ENCODE measurements around the gene BRME1. TPM values are rescaled to one million over a fixed set of nuclear protein-coding genes. Genes with fewer than 3 reads are reported as not detected.

Gene BRME1
- total and polyA plus RNA-seq, 2 of the 13 experiments (the other 11 are each of a cell fraction or from before 2014, with no cell fraction given), result 0.74 to 1.5 TPM

DNA sequence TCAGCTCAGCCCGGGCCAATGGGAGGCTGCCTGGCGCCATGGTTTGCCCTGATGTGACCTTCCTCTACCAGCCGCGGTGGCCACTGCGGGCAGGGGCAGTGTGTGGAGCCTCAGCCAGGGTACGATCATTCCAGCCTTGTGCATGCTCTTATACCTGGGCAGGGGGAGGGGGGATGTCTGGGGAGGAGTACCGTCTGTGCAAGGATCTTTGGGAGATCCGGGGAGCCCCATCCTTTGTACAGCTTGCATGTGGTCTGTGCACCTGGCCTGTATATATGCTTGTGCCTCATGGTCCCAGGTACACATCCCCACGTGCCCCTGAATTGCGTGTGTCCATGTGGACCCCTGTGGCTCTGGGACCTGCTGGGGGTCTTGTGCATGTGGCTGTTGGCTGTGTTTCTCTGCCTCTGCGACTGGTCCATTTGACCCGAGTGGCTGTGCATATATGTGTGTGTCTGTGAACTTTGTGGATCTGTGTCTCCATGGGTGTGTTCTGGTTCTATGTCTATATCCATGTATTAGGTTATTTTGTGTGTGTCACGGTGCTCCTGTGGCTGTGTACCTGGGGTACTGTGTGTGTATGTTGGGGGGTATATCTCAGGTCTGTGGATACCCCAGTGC, 41.8 kb downstream of the BRME1 start (continued):
- TF ChIP-seq, protein P1, sequence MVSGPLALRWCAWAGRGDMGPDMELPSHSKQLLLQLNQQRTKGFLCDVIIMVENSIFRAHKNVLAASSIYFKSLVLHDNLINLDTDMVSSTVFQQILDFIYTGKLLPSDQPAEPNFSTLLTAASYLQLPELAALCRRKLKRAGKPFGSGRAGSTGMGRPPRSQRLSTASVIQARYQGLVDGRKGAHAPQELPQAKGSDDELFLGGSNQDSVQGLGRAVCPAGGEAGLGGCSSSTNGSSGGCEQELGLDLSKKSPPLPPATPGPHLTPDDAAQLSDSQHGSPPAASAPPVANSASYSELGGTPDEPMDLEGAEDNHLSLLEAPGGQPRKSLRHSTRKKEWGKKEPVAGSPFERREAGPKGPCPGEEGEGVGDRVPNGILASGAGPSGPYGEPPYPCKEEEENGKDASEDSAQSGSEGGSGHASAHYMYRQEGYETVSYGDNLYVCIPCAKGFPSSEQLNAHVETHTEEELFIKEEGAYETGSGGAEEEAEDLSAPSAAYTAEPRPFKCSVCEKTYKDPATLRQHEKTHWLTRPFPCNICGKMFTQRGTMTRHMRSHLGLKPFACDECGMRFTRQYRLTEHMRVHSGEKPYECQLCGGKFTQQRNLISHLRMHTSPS (CRISPR knock-in tag; IDR thresholded peaks at IDR 0.05; ENCODE audit: low read depth), result peak; percentile 16; the same call in 1 of the 2 replicates
- TF ChIP-seq, protein P2, sequence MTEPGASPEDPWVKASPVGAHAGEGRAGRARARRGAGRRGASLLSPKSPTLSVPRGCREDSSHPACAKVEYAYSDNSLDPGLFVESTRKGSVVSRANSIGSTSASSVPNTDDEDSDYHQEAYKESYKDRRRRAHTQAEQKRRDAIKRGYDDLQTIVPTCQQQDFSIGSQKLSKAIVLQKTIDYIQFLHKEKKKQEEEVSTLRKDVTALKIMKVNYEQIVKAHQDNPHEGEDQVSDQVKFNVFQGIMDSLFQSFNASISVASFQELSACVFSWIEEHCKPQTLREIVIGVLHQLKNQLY (CRISPR knock-in tag; IDR thresholded peaks at IDR 0.05), result no peak
- peak; percentile 32; the same call in 1 of the 2 replicates for TF ChIP-seq NR2F6 (IDR thresholded peaks at IDR 0.05)
- no peak for TF ChIP-seq NR2F6 (CRISPR knock-in tag; IDR thresholded peaks at IDR 0.05)
- TF ChIP-seq RXRB (CRISPR knock-in tag; IDR thresholded peaks at IDR 0.05; ENCODE audit: borderline replicate concordance), result peak; percentile 78
- peak; percentile 29; the same call in 1 of the 2 replicates for TF ChIP-seq ZNF292 (CRISPR knock-in tag; IDR thresholded peaks at IDR 0.05; ENCODE audit: borderline replicate concordance, low read depth)
- TF ChIP-seq, protein P3, sequence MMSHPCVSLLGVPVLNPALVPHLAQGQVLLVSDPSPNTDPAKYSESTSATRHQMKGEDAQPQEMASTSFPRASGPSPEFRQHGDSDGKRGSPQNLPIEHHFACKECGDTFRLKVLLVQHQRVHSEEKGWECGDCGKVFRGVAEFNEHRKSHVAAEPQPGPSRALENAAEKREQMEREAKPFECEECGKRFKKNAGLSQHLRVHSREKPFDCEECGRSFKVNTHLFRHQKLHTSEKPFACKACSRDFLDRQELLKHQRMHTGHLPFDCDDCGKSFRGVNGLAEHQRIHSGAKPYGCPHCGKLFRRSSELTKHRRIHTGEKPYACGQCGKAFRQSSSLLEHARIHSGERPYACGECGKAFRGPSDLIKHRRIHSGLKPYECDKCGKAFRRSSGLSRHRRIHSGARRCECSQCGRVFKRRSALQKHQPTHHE (CRISPR knock-in tag; IDR thresholded peaks at IDR 0.05; ENCODE audit: borderline replicate concordance), result no peak
- TF ChIP-seq, protein P4, sequence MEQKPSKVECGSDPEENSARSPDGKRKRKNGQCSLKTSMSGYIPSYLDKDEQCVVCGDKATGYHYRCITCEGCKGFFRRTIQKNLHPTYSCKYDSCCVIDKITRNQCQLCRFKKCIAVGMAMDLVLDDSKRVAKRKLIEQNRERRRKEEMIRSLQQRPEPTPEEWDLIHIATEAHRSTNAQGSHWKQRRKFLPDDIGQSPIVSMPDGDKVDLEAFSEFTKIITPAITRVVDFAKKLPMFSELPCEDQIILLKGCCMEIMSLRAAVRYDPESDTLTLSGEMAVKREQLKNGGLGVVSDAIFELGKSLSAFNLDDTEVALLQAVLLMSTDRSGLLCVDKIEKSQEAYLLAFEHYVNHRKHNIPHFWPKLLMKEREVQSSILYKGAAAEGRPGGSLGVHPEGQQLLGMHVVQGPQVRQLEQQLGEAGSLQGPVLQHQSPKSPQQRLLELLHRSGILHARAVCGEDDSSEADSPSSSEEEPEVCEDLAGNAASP (CRISPR knock-in tag; IDR thresholded peaks at IDR 0.05; ENCODE audit: borderline replicate concordance), result no peak; the same call in 1 of the 2 replicates
- no peak for TF ChIP-seq AGO1 (IDR thresholded peaks at IDR 0.05; ENCODE audit: low read depth, low read length, poor library complexity, severe bottlenecking)
- TF ChIP-seq KDM5B (CRISPR knock-in tag; IDR thresholded peaks at IDR 0.05; ENCODE audit: borderline replicate concordance), result peak; percentile 53; the same call in 1 of the 2 replicates
- TF ChIP-seq, protein P5, sequence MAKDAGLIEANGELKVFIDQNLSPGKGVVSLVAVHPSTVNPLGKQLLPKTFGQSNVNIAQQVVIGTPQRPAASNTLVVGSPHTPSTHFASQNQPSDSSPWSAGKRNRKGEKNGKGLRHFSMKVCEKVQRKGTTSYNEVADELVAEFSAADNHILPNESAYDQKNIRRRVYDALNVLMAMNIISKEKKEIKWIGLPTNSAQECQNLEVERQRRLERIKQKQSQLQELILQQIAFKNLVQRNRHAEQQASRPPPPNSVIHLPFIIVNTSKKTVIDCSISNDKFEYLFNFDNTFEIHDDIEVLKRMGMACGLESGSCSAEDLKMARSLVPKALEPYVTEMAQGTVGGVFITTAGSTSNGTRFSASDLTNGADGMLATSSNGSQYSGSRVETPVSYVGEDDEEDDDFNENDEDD (CRISPR knock-in tag; IDR thresholded peaks at IDR 0.05; ENCODE audit: borderline replicate concordance), result no peak
- no peak for TF ChIP-seq SP140L (CRISPR knock-in tag; IDR thresholded peaks at IDR 0.05; ENCODE audit: borderline replicate concordance)
- no peak for TF ChIP-seq SMAD3 (CRISPR knock-in tag; IDR thresholded peaks at IDR 0.05)
- no peak for TF ChIP-seq SUZ12 (IDR thresholded peaks at IDR 0.05; ENCODE audit: low read depth, low read length)
- TF ChIP-seq, protein P6, sequence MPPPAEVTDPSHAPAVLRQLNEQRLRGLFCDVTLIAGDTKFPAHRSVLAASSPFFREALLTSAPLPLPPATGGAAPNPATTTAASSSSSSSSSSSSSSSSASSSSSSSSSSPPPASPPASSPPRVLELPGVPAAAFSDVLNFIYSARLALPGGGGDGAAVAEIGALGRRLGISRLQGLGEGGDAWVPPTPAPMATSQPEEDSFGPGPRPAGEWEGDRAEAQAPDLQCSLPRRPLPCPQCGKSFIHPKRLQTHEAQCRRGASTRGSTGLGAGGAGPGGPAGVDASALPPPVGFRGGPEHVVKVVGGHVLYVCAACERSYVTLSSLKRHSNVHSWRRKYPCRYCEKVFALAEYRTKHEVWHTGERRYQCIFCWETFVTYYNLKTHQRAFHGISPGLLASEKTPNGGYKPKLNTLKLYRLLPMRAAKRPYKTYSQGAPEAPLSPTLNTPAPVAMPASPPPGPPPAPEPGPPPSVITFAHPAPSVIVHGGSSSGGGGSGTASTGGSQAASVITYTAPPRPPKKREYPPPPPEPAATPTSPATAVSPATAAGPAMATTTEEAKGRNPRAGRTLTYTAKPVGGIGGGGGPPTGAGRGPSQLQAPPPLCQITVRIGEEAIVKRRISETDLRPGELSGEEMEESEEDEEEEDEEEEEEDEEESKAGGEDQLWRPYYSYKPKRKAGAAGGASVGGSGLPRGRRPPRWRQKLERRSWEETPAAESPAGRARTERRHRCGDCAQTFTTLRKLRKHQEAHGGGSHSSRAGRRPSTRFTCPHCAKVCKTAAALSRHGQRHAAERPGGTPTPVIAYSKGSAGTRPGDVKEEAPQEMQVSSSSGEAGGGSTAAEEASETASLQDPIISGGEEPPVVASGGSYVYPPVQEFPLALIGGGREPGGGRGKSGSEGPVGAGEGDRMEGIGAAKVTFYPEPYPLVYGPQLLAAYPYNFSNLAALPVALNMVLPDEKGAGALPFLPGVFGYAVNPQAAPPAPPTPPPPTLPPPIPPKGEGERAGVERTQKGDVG (CRISPR knock-in tag; IDR thresholded peaks at IDR 0.05; ENCODE audit: borderline replicate concordance), result no peak
